Esophagus muscularis mucosa (tissue), 3 donors: ENCODE results near the gene TMUB2.

Source experiments
- POLR2A ChIP-seq: fragments of 450-650 bp; IDR thresholded peaks from one replicate; pipeline ENCODE4 v1.6.1; 2017; ENCODE audit warnings: antibody characterized with exemption, moderate library complexity, mild to moderate bottlenecking, low read depth
- TF ChIP-seq, protein P1 (sequence below), 3 experiments: fragments of 200-600 bp in 2 of 3; fragments of 450-650 bp in 1 of 3; sonication (generic) in 2 of 3; IDR thresholded peaks; one replicate each; pipeline ENCODE4 v1.5.1; 2017 to 2019; ENCODE audit warnings: antibody characterized with exemption in 3 of 3, mild to moderate bottlenecking in 2 of 3, moderate library complexity in 1 of 3

DNA sequence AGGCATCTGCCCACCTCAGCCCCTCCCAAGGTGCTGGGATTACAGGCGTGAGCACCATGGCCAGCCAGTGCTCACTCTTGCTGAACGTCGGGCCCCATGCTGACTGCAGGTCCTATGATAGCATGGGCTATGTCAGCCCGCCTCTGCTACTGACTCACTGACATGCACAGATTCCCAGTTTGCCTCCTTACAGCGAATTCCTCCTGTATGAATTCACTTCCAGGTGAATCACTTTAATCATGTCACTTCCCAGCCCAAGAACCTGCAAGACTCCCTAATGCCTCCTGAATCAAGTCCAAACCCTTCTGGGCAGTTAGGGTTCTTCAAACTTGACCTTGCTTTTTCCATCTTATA lies 48.8 kb downstream of the TMUB2 start:
- TF ChIP-seq, protein P1, sequence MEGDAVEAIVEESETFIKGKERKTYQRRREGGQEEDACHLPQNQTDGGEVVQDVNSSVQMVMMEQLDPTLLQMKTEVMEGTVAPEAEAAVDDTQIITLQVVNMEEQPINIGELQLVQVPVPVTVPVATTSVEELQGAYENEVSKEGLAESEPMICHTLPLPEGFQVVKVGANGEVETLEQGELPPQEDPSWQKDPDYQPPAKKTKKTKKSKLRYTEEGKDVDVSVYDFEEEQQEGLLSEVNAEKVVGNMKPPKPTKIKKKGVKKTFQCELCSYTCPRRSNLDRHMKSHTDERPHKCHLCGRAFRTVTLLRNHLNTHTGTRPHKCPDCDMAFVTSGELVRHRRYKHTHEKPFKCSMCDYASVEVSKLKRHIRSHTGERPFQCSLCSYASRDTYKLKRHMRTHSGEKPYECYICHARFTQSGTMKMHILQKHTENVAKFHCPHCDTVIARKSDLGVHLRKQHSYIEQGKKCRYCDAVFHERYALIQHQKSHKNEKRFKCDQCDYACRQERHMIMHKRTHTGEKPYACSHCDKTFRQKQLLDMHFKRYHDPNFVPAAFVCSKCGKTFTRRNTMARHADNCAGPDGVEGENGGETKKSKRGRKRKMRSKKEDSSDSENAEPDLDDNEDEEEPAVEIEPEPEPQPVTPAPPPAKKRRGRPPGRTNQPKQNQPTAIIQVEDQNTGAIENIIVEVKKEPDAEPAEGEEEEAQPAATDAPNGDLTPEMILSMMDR (IDR thresholded peaks at IDR 0.05) = no peak
- no peak for TF ChIP-seq POLR2A
